HCT116 (cell line): ENCODE measurements around the gene LRRC1. TPM values are rescaled to one million over a fixed set of nuclear protein-coding genes. Genes with fewer than 3 reads are reported as not detected.

Experiments used
- ATAC-seq: fragments of 200-7000 bp; cut with Tn5 transposase; 2 replicates; pipeline ENCODE4 v1.9.1; 2020; ENCODE audit warnings: mild to moderate bottlenecking, moderate library complexity
- BruUV-seq: library from RNA; stranded (reverse); fragments of 400-500 nt; replicated peaks from 2 replicates; lab custom pipeline; 2021; lab: Mats Ljungman, UMichigan
- CTCF ChIA-PET: fragments of 300-600 bp; sonication (Branson Sonifier 250); formaldehyde crosslinking; loops from one replicate; lab custom pipeline; 2021; ENCODE audit warnings: antibody characterized with exemption; lab: Charles Lee
- POLR2A ChIA-PET: fragments of 300-600, 350-600 bp; sonication (Branson Sonifier 250); formaldehyde crosslinking; loops from one replicate; lab custom pipeline; 2021; ENCODE audit warnings: antibody characterized with exemption; lab: Charles Lee
- RAD21 ChIA-PET, 2 experiments: fragments of 300-600 bp; sonication (Branson Sonifier 250); formaldehyde crosslinking; loops; one replicate each; lab custom pipeline; 2023; ENCODE audit warnings: low total read pairs in 2 of 2; ENCODE audit not compliant: uncharacterized antibody in 2 of 2, unreplicated experiment in 2 of 2, low non-redundant PET in 1 of 2; lab: Charles Lee
- DNase-seq: peaks from one replicate; pipeline ENCODE4 v3.0.0-alpha.2; 2010; ENCODE audit warnings: low read depth, low spot score
- H2AFZ ChIP-seq: fragments of 200-600 bp; shearing (Covaris generic), sonication (generic); 2 replicates; pipeline ENCODE4 v1.6.1; 2017; ENCODE audit warnings: low read depth, mixed run types, mixed read lengths, antibody characterized with exemption, low read length; ENCODE audit not compliant: poor library complexity, severe bottlenecking
- H3K27ac ChIP-seq: 2 replicates; pipeline ENCODE4 v1.5.1; 2012; ENCODE audit warnings: low read depth, low read length
- H3K27me3 ChIP-seq: fragments of 200-600 bp; sonication (generic); 2 replicates; pipeline ENCODE4 v1.6.1; 2016; ENCODE audit warnings: mixed run types, low read length, mixed read lengths; ENCODE audit not compliant: insufficient read depth
- H3K36me3 ChIP-seq, 2 experiments: fragments of 200-500 bp in 1 of 2; fragments of 200-600 bp in 1 of 2; sonication (Bioruptor generic) in 1 of 2; sonication (generic) in 1 of 2; 2 replicates each; pipeline versions ENCODE4 v1.5.1 to v1.6.1; 2014 to 2016; ENCODE audit warnings: low read length in 2 of 2, inconsistent platforms in 1 of 2, mixed read lengths in 1 of 2, mixed run types in 1 of 2; ENCODE audit not compliant: insufficient read depth in 2 of 2, control insufficient read depth in 1 of 2
- H3K4me1 ChIP-seq, 2 experiments: fragments of 200-600 bp in 1 of 2; sonication (generic) in 1 of 2; 2 replicates each; pipeline versions ENCODE4 v1.5.1 to v1.6.1; 2012 to 2017; ENCODE audit warnings: low read length in 2 of 2, inconsistent platforms in 1 of 2, mild to moderate bottlenecking in 1 of 2, mixed read lengths in 1 of 2, mixed run types in 1 of 2, moderate library complexity in 1 of 2; ENCODE audit not compliant: insufficient read depth in 2 of 2, control insufficient read depth in 1 of 2
- H3K4me2 ChIP-seq: fragments of 200-600 bp; sonication (generic); 2 replicates; pipeline ENCODE4 v1.6.1; 2017; ENCODE audit warnings: mixed run types, low read length, mixed read lengths
- H3K4me3 ChIP-seq, 2 experiments: fragments of 200-600 bp in 1 of 2; sonication (generic) in 1 of 2; replicated peaks in 1 of 2; 2 replicates each; pipeline ENCODE4 v1.5.1; 2011 to 2016; ENCODE audit warnings: low read length in 2 of 2, control low read depth in 1 of 2, low read depth in 1 of 2, mild to moderate bottlenecking in 1 of 2, mixed read lengths in 1 of 2, mixed run types in 1 of 2
- H3K79me2 ChIP-seq: fragments of 200-600 bp; sonication (generic); 2 replicates; pipeline ENCODE4 v1.6.1; 2017; ENCODE audit warnings: mild to moderate bottlenecking, mixed run types, low read length, moderate library complexity, mixed read lengths; ENCODE audit not compliant: insufficient read depth
- H3K9ac ChIP-seq: fragments of 200-600 bp; sonication (generic); 2 replicates; pipeline ENCODE4 v1.6.1; 2016; ENCODE audit warnings: low read length, mixed read lengths
- H3K9me2 ChIP-seq: fragments of 200-600 bp; sonication (generic), shearing (Covaris generic); 2 replicates; pipeline ENCODE4 v1.6.1; 2017; ENCODE audit warnings: mixed run types, mild to moderate bottlenecking, moderate library complexity; ENCODE audit not compliant: insufficient read depth
- H3K9me3 ChIP-seq, 2 experiments: fragments of 200-500 bp in 1 of 2; fragments of 200-600 bp in 1 of 2; sonication (Bioruptor generic) in 1 of 2; sonication (generic) in 1 of 2; 2 replicates each; pipeline ENCODE4 v1.6.1; 2014 to 2017; ENCODE audit warnings: low read length in 2 of 2, mixed read lengths in 2 of 2, inconsistent platforms in 1 of 2, low read depth in 1 of 2, mild to moderate bottlenecking in 1 of 2, mixed run types in 1 of 2, moderate library complexity in 1 of 2; ENCODE audit not compliant: control insufficient read depth in 1 of 2, insufficient read depth in 1 of 2
- H4K20me1 ChIP-seq: fragments of 200-600 bp; sonication (generic), shearing (Covaris generic); 2 replicates; pipeline ENCODE4 v1.6.1; 2017; ENCODE audit warnings: mixed run types, mild to moderate bottlenecking, moderate library complexity; ENCODE audit not compliant: insufficient read depth
- ATF3 ChIP-seq: IDR thresholded peaks from 2 replicates; pipeline ENCODE4 v1.6.1; 2012
- CEBPB ChIP-seq: IDR thresholded peaks from 2 replicates; pipeline ENCODE4 v1.6.1; 2012; ENCODE audit warnings: low read depth
- CTCF ChIP-seq, 3 experiments: fragments of 200-600 bp in 1 of 3; sonication (generic) in 1 of 3; IDR thresholded peaks in 2 of 3; conservative IDR thresholded peaks in 1 of 3; 2 replicates each; pipeline ENCODE4 v1.5.1; 2012 to 2017; ENCODE audit warnings: low read depth in 2 of 3, low read length in 2 of 3, antibody characterized with exemption in 1 of 3, borderline replicate concordance in 1 of 3, control low read depth in 1 of 3, mild to moderate bottlenecking in 1 of 3, mixed read lengths in 1 of 3, mixed run types in 1 of 3, moderate library complexity in 1 of 3; ENCODE audit not compliant: insufficient read depth in 1 of 3
- ELF1 ChIP-seq: IDR thresholded peaks from 2 replicates; pipeline ENCODE4 v1.6.1; 2012; ENCODE audit warnings: low read depth, borderline replicate concordance
- EZH2phosphoT487 ChIP-seq: fragments of 200-600 bp; IDR thresholded peaks from 2 replicates; pipeline ENCODE4 v1.6.1; 2018; ENCODE audit warnings: antibody characterized with exemption, borderline replicate concordance
- FOSL1 ChIP-seq: IDR thresholded peaks from 2 replicates; pipeline ENCODE4 v1.6.1; 2012; ENCODE audit warnings: low read depth
- MAX ChIP-seq: IDR thresholded peaks from 2 replicates; pipeline ENCODE4 v1.6.1; 2012
- POLR2A ChIP-seq: IDR thresholded peaks from 2 replicates; pipeline ENCODE4 v1.7.0; 2011; ENCODE audit warnings: borderline replicate concordance; ENCODE audit not compliant: insufficient read depth, insufficient read length; ENCODE audit errors: extremely low read depth
- POLR2AphosphoS5 ChIP-seq: IDR thresholded peaks from 2 replicates; pipeline ENCODE4 v1.6.1; 2011; ENCODE audit warnings: mild to moderate bottlenecking, low read depth, low read length, moderate library complexity
- RAD21 ChIP-seq: IDR thresholded peaks from 2 replicates; pipeline ENCODE4 v1.6.1; 2012; ENCODE audit warnings: low read depth, mild to moderate bottlenecking
- REST ChIP-seq: IDR thresholded peaks from 2 replicates; pipeline ENCODE4 v1.6.1; 2012; ENCODE audit warnings: low read depth
- SIN3A ChIP-seq: IDR thresholded peaks from 2 replicates; pipeline ENCODE4 v1.6.1; 2012; ENCODE audit warnings: low read depth
- SP1 ChIP-seq: IDR thresholded peaks from 2 replicates; pipeline ENCODE4 v1.6.1; 2012; ENCODE audit warnings: low read depth
- SRF ChIP-seq: IDR thresholded peaks from 2 replicates; pipeline ENCODE4 v1.6.1; 2012; ENCODE audit warnings: low read depth
- TCF7L2 ChIP-seq: IDR thresholded peaks from 2 replicates; pipeline ENCODE4 v1.7.0; 2011; ENCODE audit warnings: borderline replicate concordance, inconsistent platforms; ENCODE audit not compliant: insufficient read depth, insufficient read length; ENCODE audit errors: extremely low read depth
- ZBTB33 ChIP-seq: IDR thresholded peaks from 2 replicates; pipeline ENCODE4 v1.6.1; 2011; ENCODE audit warnings: mild to moderate bottlenecking, low read length, moderate library complexity; ENCODE audit not compliant: insufficient replicate concordance; ENCODE audit errors: extremely low read depth
- ZFX ChIP-seq: fragments of 450-650 bp; IDR thresholded peaks from 2 replicates; pipeline ENCODE4 v1.6.1; 2017
- ZNF274 ChIP-seq: fragments of 200-500 bp; sonication (Bioruptor generic); IDR thresholded peaks from 2 replicates; pipeline ENCODE4 v1.6.1; 2014; ENCODE audit warnings: mild to moderate bottlenecking, low read depth, low read length, inconsistent platforms
- intact Hi-C: fragments of 100-400 bp; cut with micrococcal nuclease; formaldehyde crosslinking; loops from 2 replicates; pipeline ENCODE4 v1.10.0; 2022
- total RNA-seq: library from RNA; stranded (reverse); gene quantifications from one replicate; pipeline ENCODE4 v1.2.1, GENCODE V29; 2021; ENCODE audit not compliant: unreplicated experiment

LRRC1 gene
- total RNA-seq, 1 experiment from 2014 or later, result 19.8 TPM

- ChIA-PET POLR2A (no interaction called here), RAD21 (no interaction called here)
- no peaks in the 10 kb centered on the region for H3K9me2 ChIP-seq
- no TSS peak for BruUV-seq
- no peaks in the 10 kb centered on the region for H3K27me3 ChIP-seq
- peaks cover 9 to 17% of the 10 kb centered on the region in 2 experiments; a peak in 3 of 4 replicates for H3K4me1 ChIP-seq
- TF ChIP-seq SP1 (no peak), TCF7L2 (no peak), EZH2phosphoT487 (no peak), FOSL1 (no peak), SIN3A (no peak), POLR2A (no peak), REST (no peak), RAD21 (no peak), CEBPB (no peak), SRF (no peak), ATF3 (no peak), ZNF274 (no peak), ELF1 (no peak), MAX (no peak), ZBTB33 (no peak), ZFX (no peak), CTCF (IDR thresholded peaks at IDR 0.05 in 2 of 3, conservative IDR thresholded peaks at IDR 0.05 in 1 of 3; ENCODE audit: borderline replicate concordance in 1 of 3, insufficient read depth in 1 of 3, low read depth in 2 of 3, low read length in 2 of 3) (no peak), POLR2AphosphoS5 (no peak)
- TF ChIP-seq, all 23 proteins: peak for 0
- H3K36me3 ChIP-seq, result no peaks in the 10 kb centered on the region
- H3K79me2 ChIP-seq, result peaks cover 89% of the 10 kb centered on the region
- CTCF ChIA-PET, result no interaction called here
- no peak overlapping the region for H3K4me3 ChIP-seq
- H3K27ac ChIP-seq, result no peak overlapping the region
- H4K20me1 ChIP-seq, result no peaks in the 10 kb centered on the region; the same call in 1 of the 2 replicates
- DNase-seq (no peak), ATAC-seq (no peak)
- H3K4me2 ChIP-seq, result no peak overlapping the region
- H2AFZ ChIP-seq, result no peak overlapping the region
- H3K9me3 ChIP-seq, result no peaks in the 10 kb centered on the region
- intact Hi-C loops, result no loop called here
- H3K9ac ChIP-seq, result no peak overlapping the region
These were observed 7.8 kb downstream of the LRRC1 start for GRCh38 chr6:53802582-53802981.
